GM18870 (cell line): Measurements from ENCODE around the gene EEF1G.
A peak's percentile ranks its signal among the peaks of the same experiment; 100 is the strongest.
"Not testable (repeated sequence)": the region's sequence is repeated elsewhere in the genome, so short reads cannot be mapped to it uniquely, and the experiment has no call there.

Experiments
- ATAC-seq: cut with Tn5 transposase; IDR thresholded peaks from one replicate; pipeline ENCODE4 v1.9.1; 2021; ENCODE audit warnings: moderate library complexity; ENCODE audit not compliant: unreplicated experiment

EEF1G gene

GRCh38 chr11:62556108-62556874 lies 17.4 kb downstream of the EEF1G start:
- ATAC-seq = no peak

- peak; percentile 30 for ATAC-seq
These were observed 18.1 kb downstream of the EEF1G start for GRCh38 chr11:62555464-62556107.

- ATAC-seq = no peak
These were observed 19.1 kb downstream of the EEF1G start for GRCh38 chr11:62554387-62555167.

GRCh38 chr11:62553839-62554361 lies 19.8 kb downstream of the EEF1G start:
- no peak for ATAC-seq

- ATAC-seq = no peak
These were observed 20.4 kb downstream of the EEF1G start for GRCh38 chr11:62553080-62553838.

- no peak for ATAC-seq
These were observed 21.1 kb downstream of the EEF1G start for GRCh38 chr11:62552485-62553079.

GRCh38 chr11:62550478-62550877 lies 23.2 kb downstream of the EEF1G start:
- not testable (repeated sequence) for ATAC-seq

- ATAC-seq = no peak
These were observed 25.0 kb downstream of the EEF1G start for GRCh38 chr11:62548545-62549335.

- ATAC-seq = no peak
These were observed 25.9 kb downstream of the EEF1G start for GRCh38 chr11:62547691-62548281.

GRCh38 chr11:62546929-62547625 lies 26.6 kb downstream of the EEF1G start:
- no peak for ATAC-seq

- no peak for ATAC-seq
These were observed 27.3 kb downstream of the EEF1G start, which contains the start of gene AHNAK for GRCh38 chr11:62546244-62546928. TSS of gene AHNAK (minus strand) at chr11:62546806. CDS start at chr11:62536098, 10,708 bp downstream.

GRCh38 chr11:62545437-62546243 lies 28.1 kb downstream of the EEF1G start:
- no peak for ATAC-seq

- no peak for ATAC-seq
These were observed 28.9 kb downstream of the EEF1G start for GRCh38 chr11:62544581-62545436.

GRCh38 chr11:62543680-62544444 lies 29.8 kb downstream of the EEF1G start:
- ATAC-seq = no peak
